Thymus (tissue), 11 donors: ENCODE data around the gene BBLN. TPM values are rescaled to one million over a fixed set of nuclear protein-coding genes. Genes with fewer than 3 reads are reported as not detected.

Source experiments
- DNase-seq, 9 donors: peaks; one replicate each; pipeline ENCODE4 v3.0.0-alpha.2; 2013; ENCODE audit warnings: low spot score in 9 of 9, low read depth in 6 of 9, missing footprints in 1 of 9
- H3K27ac ChIP-seq, 2 donors: one replicate each; pipeline ENCODE4 v1.5.1; 2013; ENCODE audit warnings: control low read depth in 1 of 2, low read depth in 1 of 2, low read length in 1 of 2, mild to moderate bottlenecking in 1 of 2, moderate library complexity in 1 of 2
- H3K27me3 ChIP-seq, 2 donors: one replicate each; pipeline ENCODE4 v1.5.1; 2013; ENCODE audit warnings: low read length in 1 of 2; ENCODE audit not compliant: control insufficient read depth in 2 of 2, insufficient read depth in 1 of 2
- H3K36me3 ChIP-seq, 2 donors: one replicate each; pipeline ENCODE4 v1.5.1; 2013; ENCODE audit warnings: low read length in 1 of 2, mild to moderate bottlenecking in 1 of 2, moderate library complexity in 1 of 2; ENCODE audit not compliant: control insufficient read depth in 2 of 2, insufficient read depth in 2 of 2
- H3K4me1 ChIP-seq, 2 donors: one replicate each; pipeline ENCODE4 v1.5.1; 2013; ENCODE audit warnings: low read length in 2 of 2; ENCODE audit not compliant: control insufficient read depth in 2 of 2, insufficient read depth in 2 of 2
- H3K4me3 ChIP-seq, 2 donors: one replicate each; pipeline ENCODE4 v1.5.1; 2013; ENCODE audit warnings: low read length in 2 of 2, control low read depth in 1 of 2, mild to moderate bottlenecking in 1 of 2
- H3K9me3 ChIP-seq, 2 donors: one replicate each; pipeline ENCODE4 v1.5.1; 2013; ENCODE audit warnings: low read length in 1 of 2, mild to moderate bottlenecking in 1 of 2; ENCODE audit not compliant: control insufficient read depth in 2 of 2, insufficient read depth in 1 of 2
- WGBS: extraction: QIAGEN DNeasy Blood & Tissue Kit; methylation state at CpG from one replicate; pipeline ENCODE4 v1.1.7; 2013; 5-methylcytosine and 5-hydroxymethylcytosine counted together
- polyA plus RNA-seq: library from polyadenylated mRNA; stranded (reverse); fragments of 200-250 nt; gene quantifications from one replicate; pipeline ENCODE4 v1.2.3, GENCODE V29; 2013
- total RNA-seq: library from RNA; stranded (reverse); fragments of 120-200 nt; gene quantifications from one replicate; pipeline ENCODE4 v1.2.4, GENCODE V29; 2013
- donor health status: healthy.

BBLN gene
- total and polyA plus RNA-seq, 2 donors: 134 to 162 TPM

GRCh38 chr9:128149001-128149701 is 10.9 kb upstream of the BBLN start, which contains the start of gene LCN2:
LCN2 (plus strand) TSS chr9:128149453; CDS start chr9:128149526, 73 bp downstream.
- no peak for DNase-seq
- Histone ChIP-seq H3K36me3 (no peaks in the 10 kb centered on the region), H3K4me3 (no peak within 1 kb of the TSS), H3K9me3 (no peaks in the 10 kb centered on the region), H3K27me3 (no peaks in the 10 kb centered on the region), H3K27ac (no peak within 1 kb of the TSS), H3K4me1 (peaks cover 0 to 3% of the 10 kb centered on the region in 2 donors)
- WGBS: 94% methylated on average over 9 of the region's 9 CpGs

GRCh38 chr9:128149951-128150593 is 10.0 kb upstream of the BBLN start:
- peaks cover 0 to 3% of the 10 kb centered on the region in 2 donors for H3K4me1 ChIP-seq
- no peak for DNase-seq
- 69% methylated on average over 11 of the region's 11 CpGs for WGBS
- no peaks in the 10 kb centered on the region for H3K27me3 ChIP-seq
- H3K27ac ChIP-seq: no peak overlapping the region
- H3K36me3 ChIP-seq: no peaks in the 10 kb centered on the region
- no peaks in the 10 kb centered on the region for H3K9me3 ChIP-seq
- no peak overlapping the region for H3K4me3 ChIP-seq

GRCh38 chr9:128150594-128151308 is 9.3 kb upstream of the BBLN start:
- Histone ChIP-seq H3K27ac (no peak overlapping the region), H3K4me3 (no peak overlapping the region), H3K36me3 (no peaks in the 10 kb centered on the region), H3K4me1 (peaks cover 0 to 3% of the 10 kb centered on the region in 2 donors), H3K27me3 (no peaks in the 10 kb centered on the region), H3K9me3 (no peaks in the 10 kb centered on the region)
- WGBS: 88% methylated on average over 19 of the region's 19 CpGs
- DNase-seq: no peak

- WGBS: 95% methylated on average over 18 of the region's 18 CpGs
- H3K9me3 ChIP-seq: no peaks in the 10 kb centered on the region
- no peaks in the 10 kb centered on the region for H3K36me3 ChIP-seq
- no peaks in the 10 kb centered on the region for H3K27me3 ChIP-seq
- DNase-seq: no peak
- H3K27ac ChIP-seq: no peak overlapping the region
- peaks cover 0 to 3% of the 10 kb centered on the region in 2 donors for H3K4me1 ChIP-seq
- H3K4me3 ChIP-seq: no peak overlapping the region
These were observed 8.5 kb upstream of the BBLN start for GRCh38 chr9:128151309-128152132.

- H3K4me1 ChIP-seq: peaks cover 0 to 3% of the 10 kb centered on the region in 2 donors
- H3K27me3 ChIP-seq: no peaks in the 10 kb centered on the region
- H3K36me3 ChIP-seq: no peaks in the 10 kb centered on the region
- DNase-seq: no peak
- 97% methylated on average over 13 of the region's 13 CpGs for WGBS
- H3K9me3 ChIP-seq: no peaks in the 10 kb centered on the region
- H3K4me3 ChIP-seq: no peak overlapping the region
- H3K27ac ChIP-seq: no peak overlapping the region
These were observed 7.7 kb upstream of the BBLN start for GRCh38 chr9:128152133-128153059.

- 95% methylated on average over 26 of the region's 26 CpGs for WGBS
- H3K36me3 ChIP-seq: no peaks in the 10 kb centered on the region
- no peak overlapping the region for H3K4me3 ChIP-seq
- no peak overlapping the region for H3K27ac ChIP-seq
- no peak for DNase-seq
- peaks cover 0 to 3% of the 10 kb centered on the region in 2 donors for H3K4me1 ChIP-seq
- H3K9me3 ChIP-seq: no peaks in the 10 kb centered on the region
- no peaks in the 10 kb centered on the region for H3K27me3 ChIP-seq
These were observed 6.8 kb upstream of the BBLN start for GRCh38 chr9:128153060-128153946.

- Histone ChIP-seq H3K9me3 (no peaks in the 10 kb centered on the region), H3K27me3 (no peaks in the 10 kb centered on the region), H3K36me3 (no peaks in the 10 kb centered on the region), H3K4me3 (no peak overlapping the region), H3K4me1 (peaks cover 0 to under 1% of the 10 kb centered on the region in 2 donors), H3K27ac (no peak overlapping the region)
- no peak for DNase-seq
- WGBS: 97% methylated on average over 13 of the region's 13 CpGs
These were observed 5.9 kb upstream of the BBLN start for GRCh38 chr9:128153947-128154695.
